SJSA1 (cell line): ENCODE measurements around the gene FOXP2. TPM values are rescaled to one million over a fixed set of nuclear protein-coding genes. Genes with fewer than 3 reads are reported as not detected.
"Not testable (repeated sequence)": the region's sequence is repeated elsewhere in the genome, so short reads cannot be mapped to it uniquely, and the experiment has no call there.

Experiments used
- DNase-seq, 2 experiments: peaks; one replicate each; pipeline ENCODE4 v3.0.0-alpha.2; 2015 to 2020; ENCODE audit warnings: low spot score in 2 of 2, low read depth in 1 of 2
- H3K27ac ChIP-seq: fragments of 250-450 bp; sonication (Bioruptor Pico); 2 replicates; pipeline ENCODE4 v1.5.1; 2020; ENCODE audit warnings: mild to moderate bottlenecking, moderate library complexity
- H3K27me3 ChIP-seq: fragments of 250-450 bp; sonication (Bioruptor Pico); replicated peaks from 2 replicates; pipeline ENCODE4 v1.5.1; 2020; ENCODE audit warnings: mild to moderate bottlenecking, moderate library complexity
- H3K36me3 ChIP-seq: fragments of 250-450 bp; sonication (Bioruptor Pico); 2 replicates; pipeline ENCODE4 v1.5.1; 2020; ENCODE audit warnings: mild to moderate bottlenecking
- H3K4me1 ChIP-seq: fragments of 250-450 bp; sonication (Bioruptor Pico); replicated peaks from 2 replicates; pipeline ENCODE4 v1.6.1; 2021; ENCODE audit warnings: mild to moderate bottlenecking
- H3K4me3 ChIP-seq: fragments of 250-450 bp; sonication (Bioruptor Pico); 2 replicates; pipeline ENCODE4 v1.5.1; 2020; ENCODE audit warnings: mild to moderate bottlenecking
- H3K9me3 ChIP-seq: fragments of 250-450 bp; sonication (Bioruptor Pico); replicated peaks from 2 replicates; pipeline ENCODE4 v1.5.1; 2020; ENCODE audit warnings: mild to moderate bottlenecking
- total RNA-seq: library from RNA; depleted of rRNA; stranded (reverse); fragments of >200 nt; shearing (Covaris generic); gene quantifications from 2 replicates; pipeline ENCODE4 v1.2.3, GENCODE V29; 2014; rRNA removed

The FOXP2 gene
- total RNA-seq, result not detected in 2 replicates

- Histone ChIP-seq H3K9me3 (no peaks in the 10 kb centered on the region), H3K27ac (no peak within 1 kb of the TSS), H3K27me3 (0 out of 2 replicates have a peak, but pooled peaks cover 4% of the 10 kb centered on the region), H3K4me1 (no peaks in the 10 kb centered on the region), H3K4me3 (no peak within 1 kb of the TSS), H3K36me3 (no peaks in the 10 kb centered on the region)
- DNase-seq, result no peak
Measured at GRCh38 chr7:114414156-114415063, at the start of gene FOXP2. TSS of gene FOXP2 (plus strand) at chr7:114414815. CDS start at chr7:114426512, 11,697 bp downstream.

GRCh38 chr7:114365791-114366190 lies 48.8 kb upstream of the FOXP2 start:
- Histone ChIP-seq H3K4me1 (no peaks in the 10 kb centered on the region), H3K4me3 (no peak overlapping the region), H3K9me3 (no peaks in the 10 kb centered on the region)

GRCh38 chr7:114368492-114368891 lies 46.1 kb upstream of the FOXP2 start:
- H3K9me3 ChIP-seq, result no peaks in the 10 kb centered on the region
- no peaks in the 10 kb centered on the region for H3K36me3 ChIP-seq
- no peak for DNase-seq
- no peaks in the 10 kb centered on the region for H3K4me1 ChIP-seq
- H3K27ac ChIP-seq, result no peak overlapping the region
- H3K27me3 ChIP-seq, result no peaks in the 10 kb centered on the region
- no peak overlapping the region for H3K4me3 ChIP-seq

More at GRCh38 chr7:114365791-114366190, 48.8 kb upstream of the FOXP2 start:
- no peaks in the 10 kb centered on the region for H3K27me3 ChIP-seq
- no peak overlapping the region for H3K27ac ChIP-seq
- no peak for DNase-seq
- no peaks in the 10 kb centered on the region for H3K36me3 ChIP-seq

- Histone ChIP-seq H3K27ac (no peak overlapping the region), H3K36me3 (no peaks in the 10 kb centered on the region), H3K27me3 (no peaks in the 10 kb centered on the region), H3K4me3 (no peak overlapping the region), H3K9me3 (no peaks in the 10 kb centered on the region), H3K4me1 (no peaks in the 10 kb centered on the region)
- DNase-seq, result no peak
Measured at GRCh38 chr7:114369294-114369693, 45.3 kb upstream of the FOXP2 start.

- Histone ChIP-seq H3K27ac (no peak overlapping the region), H3K36me3 (no peaks in the 10 kb centered on the region), H3K4me1 (no peaks in the 10 kb centered on the region), H3K9me3 (no peaks in the 10 kb centered on the region), H3K4me3 (no peak overlapping the region), H3K27me3 (no peaks in the 10 kb centered on the region)
- no peak for DNase-seq
Measured at GRCh38 chr7:114372619-114373018, 42.0 kb upstream of the FOXP2 start.

- no peak for DNase-seq
- Histone ChIP-seq H3K4me3 (no peak overlapping the region), H3K4me1 (no peaks in the 10 kb centered on the region), H3K36me3 (no peaks in the 10 kb centered on the region), H3K9me3 (no peaks in the 10 kb centered on the region), H3K27ac (no peak overlapping the region), H3K27me3 (no peaks in the 10 kb centered on the region)
Measured at GRCh38 chr7:114375907-114376306, 38.7 kb upstream of the FOXP2 start.

- not testable (repeated sequence) for H3K4me3 ChIP-seq, H3K9me3 ChIP-seq, H3K27me3 ChIP-seq, H3K4me1 ChIP-seq, H3K36me3 ChIP-seq, DNase-seq, H3K27ac ChIP-seq
Measured at GRCh38 chr7:114383946-114384345, 30.7 kb upstream of the FOXP2 start.

GRCh38 chr7:114384346-114384745 lies 30.3 kb upstream of the FOXP2 start:
- H3K27me3 ChIP-seq, H3K9me3 ChIP-seq, H3K36me3 ChIP-seq, H3K4me1 ChIP-seq, H3K4me3 ChIP-seq, H3K27ac ChIP-seq, DNase-seq: not testable (repeated sequence)

GRCh38 chr7:114388021-114388420 lies 26.6 kb upstream of the FOXP2 start:
- Histone ChIP-seq H3K9me3 (no peaks in the 10 kb centered on the region), H3K36me3 (no peaks in the 10 kb centered on the region), H3K27ac (no peak overlapping the region), H3K4me3 (no peak overlapping the region), H3K27me3 (no peaks in the 10 kb centered on the region), H3K4me1 (no peaks in the 10 kb centered on the region)
- no peak for DNase-seq

- no peak for DNase-seq
- no peaks in the 10 kb centered on the region for H3K36me3 ChIP-seq
- H3K4me3 ChIP-seq, result no peak overlapping the region
- no peaks in the 10 kb centered on the region for H3K9me3 ChIP-seq
- H3K4me1 ChIP-seq, result no peaks in the 10 kb centered on the region
- no peak overlapping the region for H3K27ac ChIP-seq
- no peaks in the 10 kb centered on the region for H3K27me3 ChIP-seq
Measured at GRCh38 chr7:114392686-114393085, 21.9 kb upstream of the FOXP2 start.

- H3K4me3 ChIP-seq, result no peak overlapping the region
- no peaks in the 10 kb centered on the region for H3K4me1 ChIP-seq
- H3K9me3 ChIP-seq, result no peaks in the 10 kb centered on the region
- H3K27me3 ChIP-seq, result no peaks in the 10 kb centered on the region
- H3K27ac ChIP-seq, result no peak overlapping the region
- DNase-seq, result no peak
- H3K36me3 ChIP-seq, result no peaks in the 10 kb centered on the region
Measured at GRCh38 chr7:114402876-114403635, 11.6 kb upstream of the FOXP2 start.

- no peaks in the 10 kb centered on the region for H3K36me3 ChIP-seq
- no peaks in the 10 kb centered on the region for H3K9me3 ChIP-seq
- H3K27me3 ChIP-seq, result no peaks in the 10 kb centered on the region
- H3K4me3 ChIP-seq, result no peak overlapping the region
- no peak for DNase-seq
- H3K27ac ChIP-seq, result no peak overlapping the region
- H3K4me1 ChIP-seq, result no peaks in the 10 kb centered on the region
Measured at GRCh38 chr7:114405427-114405826, 9.2 kb upstream of the FOXP2 start.

- no peak for DNase-seq
- no peaks in the 10 kb centered on the region for H3K36me3 ChIP-seq
- no peaks in the 10 kb centered on the region for H3K4me1 ChIP-seq
- H3K27me3 ChIP-seq, result no peaks in the 10 kb centered on the region
- H3K4me3 ChIP-seq, result no peak overlapping the region
- H3K9me3 ChIP-seq, result no peaks in the 10 kb centered on the region
- no peak overlapping the region for H3K27ac ChIP-seq
Measured at GRCh38 chr7:114409750-114410149, 4.9 kb upstream of the FOXP2 start.

- no peak overlapping the region for H3K27ac ChIP-seq
- H3K4me1 ChIP-seq, result no peaks in the 10 kb centered on the region
- 0 out of 2 replicates have a peak, but pooled peaks cover 4% of the 10 kb centered on the region for H3K27me3 ChIP-seq
- H3K4me3 ChIP-seq, result no peak overlapping the region
- DNase-seq, result no peak
- no peaks in the 10 kb centered on the region for H3K9me3 ChIP-seq
- H3K36me3 ChIP-seq, result no peaks in the 10 kb centered on the region
Measured at GRCh38 chr7:114412548-114412947, 2.1 kb upstream of the FOXP2 start.
